Rectal smooth muscle tissue (tissue), 1 donor: Measurements from ENCODE around the gene CREBBP.
A peak's percentile ranks its signal among the peaks of the same experiment; 100 is the strongest.
"Not testable (repeated sequence)": the region's sequence is repeated elsewhere in the genome, so short reads cannot be mapped to it uniquely, and the experiment has no call there.

ENCODE experiments used
- H3K27ac ChIP-seq: one replicate; pipeline ENCODE4 v1.7.0; 2013; ENCODE audit warnings: low read depth, low read length, inconsistent platforms
- H3K27me3 ChIP-seq: one replicate; pipeline ENCODE4 v1.7.0; 2013; ENCODE audit warnings: low read length; ENCODE audit not compliant: control insufficient read depth, insufficient read depth
- H3K36me3 ChIP-seq: one replicate; pipeline ENCODE4 v1.7.0; 2013; ENCODE audit warnings: low read length; ENCODE audit not compliant: control insufficient read depth, insufficient read depth
- H3K4me1 ChIP-seq: one replicate; pipeline ENCODE4 v1.7.0; 2013; ENCODE audit warnings: low read length; ENCODE audit not compliant: control insufficient read depth, insufficient read depth
- H3K4me3 ChIP-seq: one replicate; pipeline ENCODE4 v1.7.0; 2013; ENCODE audit warnings: low read length
- H3K9ac ChIP-seq: one replicate; pipeline ENCODE4 v1.7.0; 2013; ENCODE audit warnings: low read length

CREBBP gene

DNA sequence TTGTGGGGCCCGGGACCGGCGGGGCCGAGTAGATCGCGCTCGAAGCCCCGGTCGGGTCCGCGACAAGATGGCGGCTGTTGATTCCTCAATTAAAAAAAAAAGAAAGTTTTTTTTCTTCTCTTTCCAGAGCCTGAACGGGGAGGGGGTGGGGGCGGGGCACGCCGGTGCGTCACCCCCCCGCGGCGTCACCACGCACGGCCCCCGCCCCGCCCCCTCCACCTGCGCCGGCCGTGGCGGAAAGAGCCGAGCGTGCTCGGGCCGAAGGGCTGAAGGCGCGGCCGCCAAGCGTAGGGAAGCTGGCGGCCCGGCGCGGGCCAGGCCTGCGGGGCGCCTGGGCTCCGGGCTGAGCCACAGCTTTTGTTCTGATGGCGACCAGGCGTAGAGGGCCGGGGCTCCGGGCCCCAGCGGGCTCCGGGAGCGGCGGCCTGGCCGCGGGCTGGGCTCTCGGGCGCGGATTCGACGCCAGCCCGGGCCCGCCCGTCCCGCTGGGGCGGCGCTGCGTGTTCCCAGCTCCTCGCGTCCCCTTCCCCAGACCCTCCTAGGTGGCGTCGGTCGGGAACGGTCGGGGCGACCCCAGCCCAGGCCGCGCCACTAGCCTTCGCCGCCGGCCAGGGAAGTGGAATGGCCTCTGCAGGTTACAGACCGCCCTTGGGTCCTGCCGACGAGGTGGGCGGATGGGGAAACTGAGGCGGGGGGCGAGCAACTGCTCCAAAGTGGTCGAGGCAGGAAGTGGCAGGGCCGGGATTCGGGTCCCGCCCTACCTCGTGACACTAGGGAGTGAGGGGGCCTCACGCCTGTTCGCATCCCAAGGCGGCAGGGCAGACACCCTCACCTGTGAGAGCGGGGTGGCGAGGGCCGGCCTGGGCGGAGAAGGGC, at the start of gene CREBBP:
CREBBP (minus strand) TSS at position 91 of the 876 bp plus-strand sequence. CDS start 797 bp downstream, outside the sequence.
- H3K4me1 ChIP-seq, result peaks cover 19% of the 10 kb centered on the region
- no peaks in the 10 kb centered on the region for H3K27me3 ChIP-seq
- H3K27ac ChIP-seq, result peak within 1 kb of the TSS; percentile 76
- peak within 1 kb of the TSS; percentile 53 for H3K9ac ChIP-seq
- peak within 1 kb of the TSS; percentile 81 for H3K4me3 ChIP-seq
- H3K36me3 ChIP-seq, result no peaks in the 10 kb centered on the region

DNA sequence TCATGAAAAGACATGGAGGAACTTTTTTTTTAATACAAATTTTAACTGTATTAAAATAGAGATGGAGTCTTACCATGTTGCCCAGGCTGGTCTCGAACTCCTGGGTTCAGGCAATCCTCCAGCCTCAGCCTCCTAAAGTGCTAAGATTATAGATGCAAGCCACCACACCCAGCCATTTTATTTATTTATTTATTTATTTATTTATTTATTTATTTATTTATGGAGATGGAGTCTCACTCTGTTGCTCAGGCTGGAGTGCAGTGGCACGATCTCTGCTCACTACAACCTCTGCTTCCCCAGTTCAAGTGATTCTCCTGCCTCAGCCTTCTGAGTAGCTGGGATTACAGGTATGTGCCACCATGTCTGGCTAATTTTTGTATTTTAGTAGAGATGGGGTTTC, 46.6 kb upstream of the CREBBP start:
- H3K27me3 ChIP-seq, H3K9ac ChIP-seq, H3K36me3 ChIP-seq, H3K27ac ChIP-seq, H3K4me3 ChIP-seq, H3K4me1 ChIP-seq: not testable (repeated sequence)

DNA sequence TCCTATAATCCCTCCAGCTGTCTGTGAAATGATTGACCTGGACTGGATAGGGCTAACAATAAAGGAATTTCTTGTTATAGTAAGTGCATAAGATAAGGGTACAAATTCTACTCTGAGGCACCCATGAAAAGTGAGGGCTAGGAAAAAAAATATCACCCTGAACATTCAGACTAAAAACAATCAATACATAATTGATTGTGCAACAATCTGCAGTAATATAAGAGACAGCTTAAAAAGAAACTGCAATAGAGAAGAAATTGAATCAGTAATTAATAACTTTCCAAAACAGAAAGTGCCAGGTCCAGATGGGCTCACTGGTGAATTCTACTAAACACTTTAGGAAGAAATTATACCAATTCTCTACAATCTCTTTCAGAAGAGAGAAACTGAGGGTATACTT, 44.2 kb upstream of the CREBBP start:
- no peak overlapping the region for H3K27ac ChIP-seq
- H3K27me3 ChIP-seq, result no peaks in the 10 kb centered on the region
- H3K4me3 ChIP-seq, result no peak overlapping the region
- no peak overlapping the region for H3K9ac ChIP-seq
- H3K4me1 ChIP-seq, result no peaks in the 10 kb centered on the region
- H3K36me3 ChIP-seq, result no peaks in the 10 kb centered on the region

DNA sequence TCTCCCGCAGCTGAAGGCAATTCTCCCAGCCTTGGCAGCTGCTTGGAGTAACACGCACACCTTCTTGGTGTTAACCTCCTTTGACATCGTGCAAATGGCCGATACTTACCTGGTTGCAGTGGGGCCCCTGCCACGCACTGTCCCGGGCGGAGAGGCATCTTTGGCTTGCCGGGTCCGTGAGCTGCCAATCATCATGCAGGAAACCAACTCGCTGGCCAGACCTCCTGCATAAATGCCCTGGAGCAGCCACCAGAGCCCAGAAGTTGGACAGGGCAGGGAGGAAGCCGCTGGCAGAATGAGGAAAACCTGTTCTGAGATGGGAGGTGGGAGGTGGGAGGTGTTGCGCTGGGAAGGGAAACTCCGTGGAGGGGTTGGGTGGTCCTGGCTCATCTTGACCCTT, 41.7 kb upstream of the CREBBP start:
- no peaks in the 10 kb centered on the region for H3K36me3 ChIP-seq

DNA sequence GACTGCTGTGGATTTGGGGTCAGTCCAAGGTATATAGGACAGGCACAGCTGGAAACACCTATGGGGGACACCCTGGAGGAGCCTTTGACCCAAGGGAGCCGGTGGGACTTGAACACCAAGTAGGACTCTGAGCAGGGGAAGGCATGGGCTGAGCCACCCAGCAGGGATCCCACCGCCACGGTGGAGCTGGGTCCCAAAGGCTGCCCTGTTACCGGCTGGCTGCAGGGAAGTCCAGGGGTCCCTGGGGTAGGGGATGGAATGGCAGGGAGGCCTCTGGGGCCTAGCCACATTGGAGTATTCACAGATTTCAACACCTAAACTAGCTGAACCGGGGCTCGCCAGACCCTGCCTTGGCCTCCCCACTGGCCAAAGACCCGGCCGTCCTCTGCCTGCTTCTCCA, 39.7 kb upstream of the CREBBP start:
- Histone ChIP-seq H3K4me1 (no peaks in the 10 kb centered on the region), H3K27me3 (no peaks in the 10 kb centered on the region), H3K27ac (no peak overlapping the region), H3K4me3 (no peak overlapping the region), H3K36me3 (no peaks in the 10 kb centered on the region), H3K9ac (no peak overlapping the region)

More for the DNA sequence above, 41.7 kb upstream of the CREBBP start:
- Histone ChIP-seq H3K27me3 (no peaks in the 10 kb centered on the region), H3K9ac (no peak overlapping the region), H3K4me1 (no peaks in the 10 kb centered on the region), H3K27ac (no peak overlapping the region), H3K4me3 (no peak overlapping the region)

DNA sequence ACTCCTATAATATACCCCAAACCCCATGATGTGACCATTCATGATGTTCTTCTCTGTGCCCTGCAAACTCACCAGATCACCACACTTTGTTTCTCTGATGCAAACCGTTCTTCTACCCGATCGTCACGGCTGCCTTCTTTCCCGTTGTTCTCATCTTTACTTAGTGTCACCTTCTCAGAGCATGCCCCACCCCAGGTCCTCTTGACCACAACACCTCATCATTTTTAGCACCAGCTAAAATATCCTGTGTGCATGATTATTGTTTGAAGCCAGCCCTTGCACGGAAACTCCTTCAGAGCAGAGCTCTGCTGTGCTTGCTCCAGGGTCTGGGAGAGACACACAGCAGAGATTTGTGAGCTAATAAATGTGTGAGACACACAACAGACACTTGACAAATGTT, 38.9 kb upstream of the CREBBP start:
- H3K27me3 ChIP-seq, result no peaks in the 10 kb centered on the region
- H3K9ac ChIP-seq, result no peak overlapping the region
- H3K4me3 ChIP-seq, result no peak overlapping the region
- no peaks in the 10 kb centered on the region for H3K4me1 ChIP-seq
- no peaks in the 10 kb centered on the region for H3K36me3 ChIP-seq
- no peak overlapping the region for H3K27ac ChIP-seq

DNA sequence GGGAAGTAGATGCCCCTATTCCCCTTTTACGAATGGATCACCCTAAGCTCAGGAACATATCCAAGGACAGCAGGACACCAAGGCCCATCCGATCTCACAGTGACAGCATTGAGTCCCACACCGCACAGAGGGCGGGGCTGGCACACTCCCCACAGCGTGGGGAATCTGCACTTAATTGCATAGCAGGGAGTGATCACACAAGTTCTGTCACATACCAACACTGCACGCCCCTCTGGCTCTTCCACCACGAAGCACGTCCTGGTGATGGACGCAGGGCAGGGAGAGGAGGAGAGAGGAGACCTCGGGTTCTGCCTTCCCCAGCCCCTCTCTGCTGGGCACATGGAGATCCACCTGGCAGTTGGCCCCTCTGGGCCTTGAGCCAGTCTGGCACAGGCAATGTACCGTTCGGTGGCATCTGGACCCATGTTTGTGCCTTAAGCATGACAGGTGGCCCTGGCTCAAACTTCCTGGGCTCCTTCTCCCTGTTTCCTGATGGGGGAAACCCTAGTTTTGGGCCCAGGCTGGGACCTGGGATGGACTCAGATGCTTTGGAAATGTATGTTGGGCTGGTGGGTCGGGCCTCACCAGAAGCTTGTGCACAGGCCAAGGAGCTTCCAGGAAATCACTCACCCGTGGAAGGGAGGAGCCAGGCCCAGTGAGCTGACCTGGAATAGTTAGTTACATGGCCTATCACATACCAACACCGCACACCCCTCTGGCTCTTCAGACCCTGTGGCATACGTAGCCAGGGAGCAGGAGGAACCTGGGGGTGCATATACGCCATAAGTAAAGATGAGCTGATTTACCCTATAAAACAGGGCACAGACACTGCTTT, 35.1 kb upstream of the CREBBP start:
- Histone ChIP-seq H3K36me3 (no peaks in the 10 kb centered on the region), H3K4me1 (no peaks in the 10 kb centered on the region)

DNA sequence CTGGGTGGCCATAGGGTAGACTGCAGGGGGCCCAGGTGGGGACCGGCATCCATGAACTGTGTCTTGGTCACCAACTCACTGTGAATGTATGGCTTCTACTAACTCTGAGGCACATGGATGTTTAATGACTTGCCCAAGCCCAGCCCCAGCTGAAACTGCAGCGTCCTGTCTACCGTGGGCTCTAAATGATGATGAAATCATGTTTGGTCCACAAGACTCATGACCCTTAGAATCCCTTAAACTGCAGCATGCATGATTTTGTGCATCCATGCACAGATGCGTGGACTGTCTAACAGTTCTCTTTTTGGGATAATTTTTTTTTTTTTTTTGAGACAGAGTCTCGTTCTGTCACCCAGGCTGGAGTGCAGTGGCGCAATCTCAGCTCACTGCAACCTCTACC, 32.4 kb upstream of the CREBBP start:
- Histone ChIP-seq H3K4me3 (no peak overlapping the region), H3K27ac (no peak overlapping the region), H3K9ac (no peak overlapping the region), H3K4me1 (no peaks in the 10 kb centered on the region), H3K27me3 (no peaks in the 10 kb centered on the region), H3K36me3 (no peaks in the 10 kb centered on the region)

More for the DNA sequence above, 35.1 kb upstream of the CREBBP start:
- H3K27ac ChIP-seq, result no peak overlapping the region
- H3K9ac ChIP-seq, result no peak overlapping the region
- H3K27me3 ChIP-seq, result no peaks in the 10 kb centered on the region
- no peak overlapping the region for H3K4me3 ChIP-seq

DNA sequence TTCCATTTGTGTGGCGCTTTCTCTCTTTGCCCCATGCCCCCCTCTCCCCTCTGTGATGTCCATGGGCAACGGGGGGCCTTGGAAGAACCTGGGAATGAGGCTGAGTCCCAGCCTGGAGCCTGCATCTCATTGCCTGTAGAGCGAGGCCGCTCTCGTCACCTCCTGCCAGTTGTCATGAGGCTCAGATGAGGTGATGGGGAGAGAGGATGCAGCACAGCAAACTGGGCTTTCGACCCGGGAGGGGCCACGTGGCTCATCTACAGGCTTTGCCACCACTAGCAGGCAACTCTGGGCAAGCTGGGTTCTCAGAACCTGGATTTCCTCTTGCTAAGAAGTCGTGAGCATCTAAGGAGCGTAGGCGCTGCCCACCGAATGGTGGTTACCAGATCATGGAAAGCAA, 31.9 kb upstream of the CREBBP start:
- Histone ChIP-seq H3K4me3 (no peak overlapping the region), H3K27ac (no peak overlapping the region), H3K9ac (no peak overlapping the region), H3K27me3 (no peaks in the 10 kb centered on the region), H3K36me3 (no peaks in the 10 kb centered on the region), H3K4me1 (no peaks in the 10 kb centered on the region)

DNA sequence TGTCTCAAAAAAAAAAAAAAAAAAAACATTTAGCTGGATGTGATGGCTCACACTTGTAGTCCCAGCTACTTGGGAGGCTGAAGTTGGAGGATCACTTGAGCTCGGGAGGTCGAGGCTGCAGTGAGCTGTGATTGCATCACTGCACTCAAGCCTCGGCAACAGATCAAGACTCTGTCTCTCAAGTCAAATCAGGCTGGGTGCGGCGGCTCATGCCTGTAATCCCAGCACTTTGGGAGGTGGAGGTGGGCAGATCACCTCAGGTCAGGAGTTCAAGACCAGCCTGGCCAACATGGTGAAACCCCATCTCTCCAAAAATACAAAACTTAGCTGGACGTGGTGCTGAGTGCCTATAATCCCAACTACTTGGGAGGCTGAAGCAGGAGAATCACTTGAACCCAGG, 31.2 kb upstream of the CREBBP start:
- not testable (repeated sequence) for H3K27me3 ChIP-seq, H3K36me3 ChIP-seq, H3K27ac ChIP-seq, H3K4me1 ChIP-seq, H3K9ac ChIP-seq, H3K4me3 ChIP-seq

DNA sequence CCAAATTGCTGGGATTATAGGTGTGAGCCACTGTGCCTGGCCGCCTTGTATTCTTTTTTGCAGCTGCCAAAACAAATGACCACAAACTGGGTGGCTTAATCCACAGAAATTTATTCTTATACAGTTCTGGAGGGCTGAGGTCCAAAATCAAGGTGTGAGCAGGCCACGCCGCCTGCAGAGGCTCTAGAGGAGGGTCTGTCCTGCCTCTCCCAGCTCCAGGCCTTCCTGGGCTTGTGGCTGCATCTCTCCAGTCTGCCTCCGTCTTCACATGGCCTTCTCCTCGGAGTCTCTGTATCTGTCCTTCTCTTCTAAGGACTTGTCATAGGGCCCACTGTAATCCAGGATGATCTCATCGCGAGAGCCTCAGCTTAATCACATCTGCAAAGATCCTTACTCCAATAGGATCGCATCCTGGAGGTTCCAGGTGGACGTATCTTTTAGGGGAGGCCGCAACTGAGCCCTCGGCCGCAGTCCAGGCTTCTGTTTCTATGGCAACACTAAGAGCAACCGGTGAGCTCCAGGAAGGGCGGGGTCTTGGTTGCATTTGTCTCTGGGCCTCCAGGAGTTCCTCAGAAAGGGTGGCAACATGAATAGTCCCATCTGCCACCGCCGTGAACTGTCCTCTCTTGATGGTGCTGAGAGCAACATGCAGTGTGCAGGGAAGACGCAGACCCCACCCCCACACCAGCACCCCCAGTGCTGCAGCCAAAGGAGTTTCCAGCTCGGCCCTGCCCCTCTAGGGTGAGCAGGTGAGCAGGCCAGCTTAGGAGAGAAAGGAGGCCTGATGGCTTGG, 29.5 kb upstream of the CREBBP start:
- Histone ChIP-seq H3K9ac (no peak overlapping the region), H3K27me3 (no peaks in the 10 kb centered on the region), H3K36me3 (no peaks in the 10 kb centered on the region), H3K27ac (no peak overlapping the region), H3K4me1 (no peaks in the 10 kb centered on the region), H3K4me3 (no peak overlapping the region)

DNA sequence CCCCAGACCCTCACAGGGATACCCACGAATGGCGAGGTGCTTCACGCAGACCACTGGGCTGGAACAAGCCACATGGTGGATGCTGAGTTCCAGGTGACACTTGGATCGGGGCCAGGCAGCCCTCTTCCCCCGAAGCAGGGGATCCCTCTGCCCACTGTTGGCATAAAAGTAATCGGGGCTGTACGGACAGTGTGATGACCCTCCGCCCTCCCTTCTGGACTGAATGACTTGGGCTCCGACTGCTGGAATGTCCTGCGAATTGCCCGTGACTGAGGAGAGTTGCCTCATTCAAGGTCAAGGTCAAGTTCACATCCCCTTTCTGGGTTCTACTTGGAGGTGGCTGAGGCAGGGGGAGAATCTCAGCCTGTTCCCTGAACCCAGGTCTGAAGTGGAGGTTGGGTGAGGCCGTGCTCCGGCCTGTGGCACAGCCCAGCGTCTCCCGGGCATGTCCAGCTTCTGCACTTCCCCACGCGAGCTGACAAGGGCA, 28.5 kb upstream of the CREBBP start:
- Histone ChIP-seq H3K27me3 (no peaks in the 10 kb centered on the region), H3K27ac (no peak overlapping the region), H3K9ac (no peak overlapping the region), H3K4me3 (no peak overlapping the region), H3K4me1 (no peaks in the 10 kb centered on the region), H3K36me3 (no peaks in the 10 kb centered on the region)
